ENCODE measurements around the gene CFAP251.

GRCh38 chr12:122018457-122018856 lies 100.1 kb downstream of the CFAP251 start:
- TF ChIP-seq TAF1 (IDR thresholded peaks at IDR 0.05; ENCODE audit: low read depth, low read length): no peak
- TF ChIP-seq POLR2AphosphoS5 (IDR thresholded peaks at IDR 0.05; ENCODE audit: low read depth, low read length): no peak
- TF ChIP-seq POLR2A (IDR thresholded peaks at IDR 0.05; ENCODE audit: low read depth, low read length): no peak
